8988T (cell line): ENCODE data around the gene CYB5A.
A peak's percentile ranks its signal among the peaks of the same experiment; 100 is the strongest.
"Not testable (repeated sequence)": the region's sequence is repeated elsewhere in the genome, so short reads cannot be mapped to it uniquely, and the experiment has no call there.

Experiments used
- DNase-seq: peaks from one replicate; pipeline ENCODE4 v3.0.0; 2011

The CYB5A gene

GRCh38 chr18:74291771-74292540 is at the start of gene CYB5A:
Gene CYB5A (minus strand): TSS chr18:74291963. CDS start chr18:74291875, 88 bp downstream.
- peak; percentile 72 for DNase-seq

- DNase-seq, result no peak
Measured at GRCh38 chr18:74337912-74338309, 46.1 kb upstream of the CYB5A start.

GRCh38 chr18:74337155-74337911 is 45.6 kb upstream of the CYB5A start:
- DNase-seq, result no peak

GRCh38 chr18:74336656-74337055 is 44.9 kb upstream of the CYB5A start:
- DNase-seq, result no peak

GRCh38 chr18:74334242-74334893 is 42.6 kb upstream of the CYB5A start:
- DNase-seq, result no peak

- no peak for DNase-seq
Measured at GRCh38 chr18:74333091-74333490, 41.3 kb upstream of the CYB5A start.

GRCh38 chr18:74331404-74331803 is 39.6 kb upstream of the CYB5A start:
- no peak for DNase-seq

- no peak for DNase-seq
Measured at GRCh38 chr18:74329688-74330205, 38.0 kb upstream of the CYB5A start.

- no peak for DNase-seq
Measured at GRCh38 chr18:74328206-74328605, 36.4 kb upstream of the CYB5A start.

GRCh38 chr18:74326791-74327190 is 35.0 kb upstream of the CYB5A start:
- not testable (repeated sequence) for DNase-seq

GRCh38 chr18:74326231-74326630 is 34.5 kb upstream of the CYB5A start:
- no peak for DNase-seq

- DNase-seq, result no peak
Measured at GRCh38 chr18:74316257-74317170, 24.8 kb upstream of the CYB5A start.

- no peak for DNase-seq
Measured at GRCh38 chr18:74315464-74316256, 23.9 kb upstream of the CYB5A start, which contains the start of gene C18orf63. Gene C18orf63 (plus strand): TSS chr18:74315839. CDS start chr18:74317866, 2,027 bp downstream.

- DNase-seq, result no peak
Measured at GRCh38 chr18:74314759-74315463, 23.1 kb upstream of the CYB5A start.

GRCh38 chr18:74311000-74311399 is 19.2 kb upstream of the CYB5A start:
- DNase-seq, result no peak

GRCh38 chr18:74310411-74310810 is 18.6 kb upstream of the CYB5A start:
- no peak for DNase-seq

GRCh38 chr18:74303936-74304335 is 12.2 kb upstream of the CYB5A start:
- DNase-seq, result no peak

- DNase-seq, result no peak
Measured at GRCh38 chr18:74303306-74303705, 11.5 kb upstream of the CYB5A start.

GRCh38 chr18:74299746-74300145 is 8.0 kb upstream of the CYB5A start:
- no peak for DNase-seq

- no peak for DNase-seq
Measured at GRCh38 chr18:74299162-74299561, 7.4 kb upstream of the CYB5A start.

- no peak for DNase-seq
Measured at GRCh38 chr18:74294526-74294925, 2.8 kb upstream of the CYB5A start.
